GM18499 (cell line): ENCODE measurements around the gene C1orf87.
"Not testable (repeated sequence)": the region's sequence is repeated elsewhere in the genome, so short reads cannot be mapped to it uniquely, and the experiment has no call there.

ENCODE experiments used
- ATAC-seq: cut with Tn5 transposase; IDR thresholded peaks from one replicate; pipeline ENCODE4 v1.9.1; 2021; ENCODE audit warnings: moderate number of reproducible peaks; ENCODE audit not compliant: insufficient read depth, unreplicated experiment

The C1orf87 gene

GRCh38 chr1:59997479-59998115, 76.0 kb downstream of the C1orf87 start:
- no peak for ATAC-seq

GRCh38 chr1:59994302-59995198, 79.0 kb downstream of the C1orf87 start:
- ATAC-seq: no peak

DNA sequence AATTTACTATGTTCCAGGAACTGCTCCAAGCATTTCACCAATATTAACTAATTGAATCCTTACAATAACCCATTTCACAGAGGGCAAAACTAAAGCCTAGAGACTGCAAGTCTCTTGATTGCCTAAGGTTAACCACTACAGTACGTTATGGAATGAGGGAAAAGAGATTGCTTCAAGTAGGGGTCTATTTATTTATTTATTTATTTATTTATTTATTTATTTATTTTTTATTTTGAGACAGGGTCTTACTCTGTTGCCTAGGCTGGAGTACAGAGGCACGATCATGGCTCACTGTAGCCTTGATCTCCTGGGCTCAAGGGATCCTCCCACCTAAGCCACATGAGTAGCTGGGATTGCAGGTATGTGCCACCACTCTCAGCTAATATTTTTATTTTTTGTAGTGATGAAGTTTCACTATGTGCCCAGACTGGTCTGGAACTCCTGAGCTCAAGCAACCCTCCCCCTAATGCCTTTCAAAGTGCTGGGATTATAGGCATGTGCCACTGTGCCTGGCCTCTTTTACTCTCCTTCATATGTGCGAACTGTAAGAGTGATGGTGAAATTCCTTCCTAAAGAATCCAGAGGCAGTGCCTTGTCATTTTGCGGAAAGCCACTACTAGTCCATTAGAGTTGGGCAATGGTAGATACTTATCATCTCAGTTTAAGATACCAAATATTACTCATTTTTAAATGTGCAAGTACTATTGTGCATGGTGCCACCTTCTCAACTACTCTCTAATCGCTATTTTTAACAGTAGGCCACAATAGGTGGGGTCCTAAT, 81.3 kb downstream of the C1orf87 start:
- no peak for ATAC-seq

- no peak for ATAC-seq
Measured at GRCh38 chr1:59990470-59990869, 83.1 kb downstream of the C1orf87 start.

DNA sequence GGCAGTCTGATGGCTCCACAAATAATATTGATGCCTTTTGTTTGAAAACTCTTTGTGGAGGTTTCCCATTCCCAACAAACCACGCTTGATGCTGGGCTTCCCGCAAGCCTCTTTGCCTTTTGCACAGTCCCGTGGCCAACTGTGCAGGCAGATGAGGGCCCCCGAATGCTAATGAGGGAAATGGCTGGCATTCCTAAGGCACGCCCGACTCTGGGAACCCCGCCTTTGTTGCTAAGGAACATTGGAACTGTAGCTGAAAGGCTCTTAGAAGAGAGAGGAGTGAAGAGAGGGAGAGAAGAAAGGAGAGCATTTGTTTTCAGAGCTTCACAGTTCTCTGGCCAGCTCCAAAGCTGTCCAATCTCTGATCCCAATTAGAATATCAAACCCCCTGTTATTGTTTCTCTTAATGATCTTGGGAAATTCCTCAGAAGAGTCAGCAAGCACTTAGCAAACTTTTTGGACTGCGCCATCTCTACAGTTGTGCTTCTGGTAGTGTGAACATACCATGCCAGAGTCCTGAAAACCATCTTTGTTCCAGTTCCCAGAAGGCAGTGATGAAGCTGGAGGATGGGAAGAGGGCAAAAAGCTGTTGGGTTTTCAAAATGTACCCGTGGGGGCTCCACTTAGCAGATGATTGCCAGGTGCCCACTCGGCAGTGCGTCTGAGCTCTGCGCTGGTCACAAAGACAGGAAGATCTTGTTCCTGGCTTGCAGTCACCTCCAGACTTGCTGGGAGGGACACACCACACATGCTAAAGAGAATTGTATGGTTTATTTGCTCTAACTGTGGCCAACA, 86.9 kb downstream of the C1orf87 start:
- ATAC-seq: no peak

DNA sequence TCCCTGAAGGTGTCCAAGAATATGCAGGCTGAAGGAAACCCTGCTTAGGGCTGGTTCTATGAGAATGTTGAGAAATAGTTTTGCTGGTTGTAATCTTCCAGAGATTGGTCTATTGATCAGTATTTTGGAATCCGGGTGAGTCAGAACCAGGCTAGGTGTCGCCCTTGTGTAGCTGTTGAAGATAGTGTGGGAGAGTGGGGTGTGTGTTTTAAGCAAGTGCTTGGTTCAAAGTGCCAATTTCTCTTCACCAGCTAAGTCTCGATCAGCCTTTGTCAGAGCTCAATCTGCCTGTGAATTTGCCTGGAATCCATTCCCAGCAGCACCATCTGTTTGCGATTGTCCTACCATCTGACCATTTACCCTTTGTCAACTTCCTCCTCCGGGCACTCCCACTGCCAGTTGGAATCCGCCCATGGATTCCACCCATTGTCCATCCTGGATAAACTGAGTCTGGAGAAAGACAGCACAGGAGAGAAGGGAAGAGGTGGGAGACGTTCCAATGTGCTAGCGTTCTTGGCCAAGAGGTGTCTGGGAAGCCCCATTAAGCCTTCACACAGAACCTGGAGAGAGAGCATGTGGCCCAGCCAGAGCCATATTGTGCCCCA, 87.6 kb downstream of the C1orf87 start:
- ATAC-seq: no peak

DNA sequence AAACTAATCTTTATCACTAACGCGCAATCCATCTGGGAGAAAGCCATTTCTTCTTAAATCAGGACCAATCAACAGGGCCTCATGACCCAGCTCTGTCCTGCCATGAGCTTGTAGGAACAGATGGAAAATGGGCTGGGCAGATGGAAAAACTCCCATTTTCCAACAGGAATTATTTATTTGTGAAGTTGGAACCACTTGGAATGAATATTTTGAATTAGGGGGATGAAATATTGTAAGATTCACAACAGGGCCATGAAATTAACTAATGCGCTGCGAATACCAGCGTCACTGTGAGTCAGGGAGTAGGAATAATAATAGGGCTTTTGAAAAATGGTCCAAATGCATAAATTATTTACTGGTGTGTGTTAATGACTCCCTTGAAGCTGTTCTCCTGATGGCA, 93.9 kb downstream of the C1orf87 start:
- no peak for ATAC-seq

DNA sequence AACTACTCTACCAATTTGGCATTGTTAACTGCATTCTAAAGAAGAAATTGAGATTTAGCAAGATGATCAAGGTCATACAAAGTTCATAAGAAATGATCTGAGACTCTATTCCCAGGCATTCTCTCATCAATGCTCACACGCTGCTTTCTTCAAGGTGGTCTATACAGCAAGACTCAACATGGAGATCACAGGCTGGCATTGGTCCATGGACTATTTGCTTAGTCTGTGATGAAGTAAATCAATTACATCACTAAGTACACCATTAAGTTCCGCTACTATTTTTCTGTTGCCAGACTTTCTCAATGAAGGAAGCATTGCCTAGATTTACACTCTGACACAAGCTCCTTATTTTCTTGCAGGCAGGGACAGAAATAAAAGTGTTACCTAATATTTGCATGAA, 95.1 kb downstream of the C1orf87 start:
- no peak for ATAC-seq

- ATAC-seq: no peak
Measured at GRCh38 chr1:59978026-59978425, 95.5 kb downstream of the C1orf87 start.

GRCh38 chr1:59977075-59977410, 96.5 kb downstream of the C1orf87 start:
- no peak for ATAC-seq

GRCh38 chr1:59976194-59977074, 97.1 kb downstream of the C1orf87 start:
- ATAC-seq: no peak

GRCh38 chr1:59973719-59974118, 99.9 kb downstream of the C1orf87 start:
- no peak for ATAC-seq

DNA sequence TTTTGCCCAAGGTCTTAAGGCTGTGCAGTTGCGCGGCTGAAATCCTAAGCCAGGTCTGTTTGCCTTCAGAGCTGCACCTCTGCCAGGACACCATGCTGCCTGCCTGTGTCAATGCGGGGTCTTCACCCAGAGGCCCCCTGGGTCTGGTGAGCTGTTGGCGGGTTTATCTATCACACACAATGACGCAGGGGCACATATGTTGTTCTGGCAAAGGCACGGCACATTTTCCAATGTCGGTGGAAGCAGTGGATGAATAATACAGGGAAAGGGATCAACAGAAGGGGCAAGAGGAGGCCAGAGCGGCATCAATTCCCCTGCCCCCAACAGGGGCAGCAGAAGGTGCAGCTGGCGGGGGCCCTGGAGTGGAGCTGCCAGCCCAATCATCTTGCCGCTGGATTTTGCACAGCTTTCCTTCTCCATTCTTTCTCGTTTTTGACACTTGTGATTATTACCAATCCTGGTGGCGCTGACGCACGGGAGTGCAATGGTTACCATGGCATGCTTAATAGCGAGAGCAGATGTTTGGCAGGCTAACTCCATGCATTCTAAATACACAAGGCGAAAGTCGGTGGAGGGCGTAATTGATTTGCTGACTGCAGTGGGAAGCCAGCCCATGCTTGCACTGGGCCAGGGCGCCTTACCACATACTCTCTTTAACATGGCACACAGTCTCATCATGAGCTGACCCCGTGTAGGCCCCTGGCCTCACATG, 101.2 kb downstream of the C1orf87 start:
- no peak for ATAC-seq

DNA sequence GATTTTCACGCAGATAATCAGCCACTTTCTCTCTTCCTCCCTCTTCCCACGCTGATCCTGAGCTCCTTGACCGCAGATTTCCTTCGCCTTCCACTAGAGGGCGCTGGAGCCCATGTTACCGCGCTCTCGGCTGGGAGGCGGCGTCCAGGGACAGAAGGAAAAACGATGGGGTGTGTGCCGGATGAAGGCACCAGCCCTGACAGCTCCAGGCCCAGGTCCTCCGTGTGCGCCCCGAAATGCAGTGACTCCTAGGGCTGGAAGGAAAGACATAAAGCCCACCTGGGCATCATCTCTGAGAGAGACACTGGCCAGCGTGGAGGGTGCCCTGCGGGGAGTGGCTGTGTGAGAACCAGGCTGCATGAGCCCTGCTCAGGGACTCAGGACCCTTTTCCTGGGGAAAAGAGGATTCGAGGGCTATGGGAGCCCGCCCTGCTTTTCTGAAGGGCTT, 102.1 kb downstream of the C1orf87 start:
- ATAC-seq: no peak

DNA sequence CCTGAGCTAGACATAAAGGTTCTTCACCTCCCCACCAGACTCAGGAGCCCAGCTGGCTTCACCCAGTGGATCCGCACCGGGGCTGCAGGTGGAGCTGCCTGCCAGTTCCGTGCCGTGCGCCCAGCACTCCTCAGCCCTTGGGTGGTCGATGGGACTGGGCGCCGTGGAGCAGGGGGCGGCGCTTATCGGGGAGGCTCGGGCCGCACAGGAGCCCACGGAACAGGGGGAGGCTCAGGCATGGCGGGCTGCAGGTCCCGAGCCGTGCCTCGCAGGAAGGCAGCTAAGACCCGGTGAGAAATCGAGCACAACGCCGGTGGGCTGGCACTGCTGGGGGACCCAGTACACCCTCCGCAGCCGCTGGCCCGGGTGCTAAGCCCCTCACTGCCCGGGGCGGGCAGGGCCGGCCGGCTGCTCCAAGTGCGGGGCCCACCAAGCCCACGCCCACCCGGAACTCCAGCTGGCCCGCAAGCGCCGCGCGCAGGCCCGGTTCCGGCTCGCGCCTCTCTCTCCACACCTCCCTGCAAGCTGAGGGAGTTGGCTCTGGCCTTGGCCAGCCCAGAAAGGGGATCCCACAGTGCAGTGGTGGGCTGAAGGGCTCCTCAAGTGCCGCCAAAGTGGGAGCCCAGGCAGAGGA, 103.9 kb downstream of the C1orf87 start:
- ATAC-seq: not testable (repeated sequence)

DNA sequence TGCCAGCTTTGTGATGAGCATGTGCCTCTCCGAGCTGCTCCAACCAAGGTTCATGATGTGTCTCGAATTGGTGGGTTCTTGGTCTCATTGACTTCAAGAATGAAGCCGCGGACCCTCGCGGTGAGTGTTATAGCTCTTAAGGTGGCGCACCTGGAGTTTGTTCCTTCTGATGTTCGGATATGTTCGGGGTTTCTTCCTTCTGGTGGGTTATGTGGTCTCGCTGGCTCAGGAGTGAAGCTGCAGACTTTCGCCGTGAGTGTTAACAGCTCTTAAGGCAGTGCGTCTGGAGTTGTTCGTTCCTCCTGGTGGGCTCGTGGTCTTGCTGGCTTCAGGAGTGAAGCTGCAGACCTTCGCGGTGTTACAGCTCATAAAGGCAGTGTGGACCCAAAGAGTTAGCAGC, 104.8 kb downstream of the C1orf87 start:
- not testable (repeated sequence) for ATAC-seq

DNA sequence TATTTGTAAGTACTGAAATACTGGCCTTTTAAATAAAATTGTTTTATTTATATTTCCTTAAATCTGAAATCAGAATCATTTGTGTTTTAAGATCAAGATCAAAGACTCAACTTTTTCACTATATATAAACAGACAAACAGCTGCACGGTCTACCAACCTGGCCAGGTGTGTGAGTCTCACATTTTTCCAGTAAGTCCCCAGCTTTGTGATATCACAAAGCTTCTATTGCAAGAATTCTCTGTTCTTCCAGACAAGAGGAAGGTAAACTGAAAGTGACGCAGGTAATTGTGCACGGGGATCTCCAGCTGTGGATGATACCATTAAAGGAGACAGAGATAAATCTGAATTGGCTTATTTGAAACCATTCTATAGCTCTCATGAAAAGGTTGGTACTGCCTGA, 105.8 kb downstream of the C1orf87 start:
- ATAC-seq: no peak
